ENCODE results near the gene STX18. TPM values are rescaled to one million over a fixed set of nuclear protein-coding genes. Genes with fewer than 3 reads are reported as not detected.

The STX18 gene
- total RNA-seq, 1 experiment from 2014 or later = 20.9 TPM

DNA sequence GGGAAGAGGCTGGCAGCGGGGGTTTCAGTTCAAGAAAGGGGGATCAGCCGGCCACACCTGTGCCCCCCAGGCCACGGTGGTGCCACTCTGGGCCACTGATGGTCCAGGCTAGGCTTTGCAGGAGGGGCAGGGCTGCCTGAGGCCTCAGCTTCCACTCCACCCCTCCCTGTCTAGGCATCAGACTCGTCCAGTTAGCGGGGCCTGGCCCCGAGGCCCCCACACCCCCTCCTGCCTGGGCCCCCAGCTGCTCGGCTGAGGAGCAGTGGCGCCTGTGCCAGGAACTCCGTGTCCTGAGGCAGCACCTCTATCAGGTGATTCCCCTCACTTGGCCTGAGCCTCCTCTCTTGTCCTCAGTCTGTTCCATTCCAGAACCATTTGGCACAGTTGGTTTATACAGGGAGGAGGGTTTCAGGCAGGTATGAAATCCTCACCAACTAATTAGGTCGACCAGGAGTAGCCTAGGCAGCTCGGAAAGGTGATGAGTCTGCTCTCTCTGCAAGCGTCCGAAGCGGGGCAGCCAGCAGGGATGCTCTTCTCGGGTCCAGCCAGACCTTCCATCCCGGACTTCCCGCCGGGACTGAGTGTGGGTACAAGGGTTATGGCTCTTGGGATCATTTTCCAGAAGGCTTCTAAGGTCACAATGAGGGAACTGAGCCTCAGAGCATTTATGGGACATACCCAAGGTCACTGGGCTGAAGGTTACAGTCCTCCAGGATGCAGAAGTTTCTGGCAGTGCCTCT, 152.8 kb downstream of the STX18 start:
- Histone ChIP-seq H3K4me1 (ENCODE audit: insufficient read depth, low read length) (no peaks in the 10 kb centered on the region), H3K27me3 (ENCODE audit: insufficient read depth, low read length) (peaks cover 2% of the 10 kb centered on the region; the same call in 1 of the 2 replicates), H3K18ac (ENCODE audit: insufficient read length, low read depth, low read length) (no peak overlapping the region), H2AFZ (ENCODE audit: low read length) (no peak overlapping the region), H4K91ac (ENCODE audit: insufficient read length, low read depth, low read length) (no peak overlapping the region), H3K14ac (ENCODE audit: insufficient read depth, low read length) (no peak overlapping the region), H2BK120ac (ENCODE audit: low read depth, low read length, poor library complexity, severe bottlenecking) (no peak overlapping the region), H3T11ph (ENCODE audit: low read length) (no peak overlapping the region), H2BK15ac (ENCODE audit: low read depth, low read length) (no peak overlapping the region), H3K23me2 (ENCODE audit: insufficient read length, low read depth, low read length, poor library complexity, severe bottlenecking) (peaks cover 16% of the 10 kb centered on the region), H4K8ac (replicated peaks; ENCODE audit: insufficient read length, low read depth, low read length) (no peak overlapping the region), H3K79me2 (ENCODE audit: insufficient read depth, low read length) (no peaks in the 10 kb centered on the region), H2AK5ac (ENCODE audit: insufficient read length, low read length) (no peak overlapping the region), H3K23ac (ENCODE audit: insufficient read length, low read depth, low read length) (no peak overlapping the region), H4K20me1 (ENCODE audit: control insufficient read depth, insufficient read depth, insufficient read length) (no peaks in the 10 kb centered on the region), H2BK12ac (ENCODE audit: insufficient read length, low read depth, low read length) (no peak overlapping the region), H3K4ac (ENCODE audit: low read depth, low read length) (no peak overlapping the region), H2BK20ac (ENCODE audit: low read depth, low read length, poor library complexity, severe bottlenecking) (no peak overlapping the region), H3K4me2 (ENCODE audit: insufficient read depth, insufficient read length, low read length) (no peak overlapping the region), H3K9ac (ENCODE audit: extremely low read depth, insufficient read length, low read length) (no peak overlapping the region), H4K5ac (ENCODE audit: insufficient read length, low read depth, low read length) (no peak overlapping the region), H2BK5ac (ENCODE audit: insufficient read length, low read length) (no peak overlapping the region), H3K9me3 (ENCODE audit: control insufficient read depth, low read depth, low read length) (no peaks in the 10 kb centered on the region), H3K79me1 (ENCODE audit: insufficient read depth, low read depth, low read length, poor library complexity, severe bottlenecking) (no peaks in the 10 kb centered on the region), H3K27ac (ENCODE audit: insufficient read length, low read depth, low read length) (no peak overlapping the region), H3K56ac (ENCODE audit: insufficient read length, low read depth, low read length) (no peak overlapping the region)
- Mint-ChIP-seq H3K36me3 (ENCODE audit: insufficient read depth in 1 of 3, low read depth in 3 of 3) (peaks cover 0 to 9% (median 4%) of the 10 kb centered on the region in 3 experiments; a peak in 6 of 7 replicates), H3K27ac (no peak overlapping the region), H3K4me3 (no peak overlapping the region), H3K27me3 (ENCODE audit: low read depth) (peaks cover 81% of the 10 kb centered on the region), H3K9me3 (no peaks in the 10 kb centered on the region), H3K4me1 (peaks cover 4 to 10% of the 10 kb centered on the region in 2 experiments)
- no peak for DNase-seq
- no CpG with 5 or more reads among the region's 18 CpGs for WGBS (ENCODE audit: extremely low coverage, insufficient read length, low lambda C conversion rate)
- TF ChIP-seq, protein P1, sequence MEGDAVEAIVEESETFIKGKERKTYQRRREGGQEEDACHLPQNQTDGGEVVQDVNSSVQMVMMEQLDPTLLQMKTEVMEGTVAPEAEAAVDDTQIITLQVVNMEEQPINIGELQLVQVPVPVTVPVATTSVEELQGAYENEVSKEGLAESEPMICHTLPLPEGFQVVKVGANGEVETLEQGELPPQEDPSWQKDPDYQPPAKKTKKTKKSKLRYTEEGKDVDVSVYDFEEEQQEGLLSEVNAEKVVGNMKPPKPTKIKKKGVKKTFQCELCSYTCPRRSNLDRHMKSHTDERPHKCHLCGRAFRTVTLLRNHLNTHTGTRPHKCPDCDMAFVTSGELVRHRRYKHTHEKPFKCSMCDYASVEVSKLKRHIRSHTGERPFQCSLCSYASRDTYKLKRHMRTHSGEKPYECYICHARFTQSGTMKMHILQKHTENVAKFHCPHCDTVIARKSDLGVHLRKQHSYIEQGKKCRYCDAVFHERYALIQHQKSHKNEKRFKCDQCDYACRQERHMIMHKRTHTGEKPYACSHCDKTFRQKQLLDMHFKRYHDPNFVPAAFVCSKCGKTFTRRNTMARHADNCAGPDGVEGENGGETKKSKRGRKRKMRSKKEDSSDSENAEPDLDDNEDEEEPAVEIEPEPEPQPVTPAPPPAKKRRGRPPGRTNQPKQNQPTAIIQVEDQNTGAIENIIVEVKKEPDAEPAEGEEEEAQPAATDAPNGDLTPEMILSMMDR (conservative IDR thresholded peaks at IDR 0.05) = no peak
